Muscle of leg (tissue), 11 donors: Measurements from ENCODE around the gene PRKAA1. TPM values are rescaled to one million over a fixed set of nuclear protein-coding genes. Genes with fewer than 3 reads are reported as not detected.
A peak's percentile ranks its signal among the peaks of the same experiment; 100 is the strongest.

Experiments used
- DNase-seq: peaks from one replicate; pipeline ENCODE4 v3.0.0; 2013
- H3K27ac ChIP-seq: one replicate; pipeline ENCODE4 v1.5.1; 2013; ENCODE audit warnings: mild to moderate bottlenecking, low read length, control low read depth
- H3K27me3 ChIP-seq: one replicate; pipeline ENCODE4 v1.6.1; 2013; ENCODE audit warnings: low read length; ENCODE audit not compliant: control insufficient read depth, insufficient read depth
- H3K36me3 ChIP-seq: one replicate; pipeline ENCODE4 v1.6.1; 2013; ENCODE audit warnings: low read length; ENCODE audit not compliant: control insufficient read depth, insufficient read depth
- H3K4me1 ChIP-seq: one replicate; pipeline ENCODE4 v1.6.1; 2013; ENCODE audit warnings: low read length; ENCODE audit not compliant: control insufficient read depth, insufficient read depth
- H3K4me3 ChIP-seq: one replicate; pipeline ENCODE4 v1.5.1; 2013; ENCODE audit warnings: low read length, control low read depth
- H3K9me3 ChIP-seq: replicated peaks from 2 replicates; pipeline ENCODE4 v1.6.1; 2013; ENCODE audit warnings: low read depth, low read length; ENCODE audit not compliant: control insufficient read depth
- WGBS: methylation state at CpG from one replicate; pipeline ENCODE4 v1.1.5; 2013; ENCODE audit warnings: missing lambda C conversion rate; ENCODE audit not compliant: insufficient coverage; 5-methylcytosine and 5-hydroxymethylcytosine counted together
- polyA plus RNA-seq, 8 donors: library from polyadenylated mRNA; unstranded; fragments of 120-200 nt; gene quantifications; one replicate each; pipeline versions ENCODE4 v1.2.1 to v1.2.3, GENCODE V29; 2013; ENCODE audit warnings: inconsistent platforms in 1 of 8, low replicate concordance in 1 of 8; ENCODE audit not compliant: insufficient read length in 8 of 8, insufficient read depth in 1 of 8
- total RNA-seq: library from RNA; stranded (reverse); fragments of 120-200 nt; gene quantifications from one replicate; pipeline ENCODE4 v1.2.4, GENCODE V29; 2013

Gene PRKAA1
- total and polyA plus RNA-seq, 9 donors: 21.0 to 52.2 (median 29.9) TPM

GRCh38 chr5:40834391-40834848 lies 36.2 kb upstream of the PRKAA1 start:
- Histone ChIP-seq H3K4me3 (peak overlapping the region; percentile 85), H3K27ac (peak overlapping the region; percentile 96), H3K9me3 (no peaks in the 10 kb centered on the region), H3K27me3 (no peaks in the 10 kb centered on the region), H3K4me1 (peaks cover 15% of the 10 kb centered on the region), H3K36me3 (peaks cover 40% of the 10 kb centered on the region)
- peak; percentile 53 for DNase-seq
- WGBS: 1% methylated on average over 20 of the region's 21 CpGs

DNA sequence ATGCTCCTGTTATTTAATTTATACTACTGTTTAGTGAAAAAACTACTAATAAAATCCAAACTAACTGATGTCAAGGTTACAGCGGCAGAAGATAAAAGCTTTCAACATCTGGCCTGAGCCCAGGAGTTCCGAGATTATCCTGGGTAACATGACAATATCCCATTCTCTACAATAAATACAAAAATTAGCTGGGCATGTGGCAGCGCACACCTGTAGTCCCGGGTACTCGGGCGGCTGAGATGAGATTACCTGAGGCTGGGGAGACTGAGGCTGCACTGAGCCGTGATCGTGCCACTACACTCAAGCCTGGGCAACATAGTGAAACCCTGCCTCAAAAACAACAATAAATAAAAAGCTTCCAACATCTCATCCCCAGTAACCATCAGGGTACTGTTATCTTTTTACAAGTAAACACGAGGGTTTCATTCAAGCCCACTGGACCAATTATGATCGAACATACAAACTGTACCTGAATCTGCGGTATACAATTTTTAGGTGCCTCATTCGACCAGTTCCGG lies 35.6 kb upstream of the PRKAA1 start:
- H3K9me3 ChIP-seq: no peaks in the 10 kb centered on the region
- 61% methylated on average over 10 of the region's 13 CpGs for WGBS
- peak overlapping the region; percentile 96 for H3K27ac ChIP-seq
- H3K27me3 ChIP-seq: no peaks in the 10 kb centered on the region
- peak overlapping the region; percentile 85 for H3K4me3 ChIP-seq
- no peak for DNase-seq
- H3K36me3 ChIP-seq: peaks cover 47% of the 10 kb centered on the region
- H3K4me1 ChIP-seq: peaks cover 15% of the 10 kb centered on the region

- 86% methylated on average over 2 of the region's 4 CpGs for WGBS
- Histone ChIP-seq H3K9me3 (no peaks in the 10 kb centered on the region), H3K27me3 (no peaks in the 10 kb centered on the region), H3K36me3 (peaks cover 58% of the 10 kb centered on the region), H3K4me1 (peaks cover 15% of the 10 kb centered on the region), H3K4me3 (no peak overlapping the region), H3K27ac (no peak overlapping the region)
- DNase-seq: no peak
Observed at GRCh38 chr5:40832345-40832744, 34.2 kb upstream of the PRKAA1 start.

- H3K4me1 ChIP-seq: peaks cover 15% of the 10 kb centered on the region
- 73% methylated on average over 3 of the region's 4 CpGs for WGBS
- H3K27ac ChIP-seq: no peak overlapping the region
- no peak overlapping the region for H3K4me3 ChIP-seq
- H3K9me3 ChIP-seq: no peaks in the 10 kb centered on the region
- DNase-seq: no peak
- no peaks in the 10 kb centered on the region for H3K27me3 ChIP-seq
- H3K36me3 ChIP-seq: peaks cover 66% of the 10 kb centered on the region
Observed at GRCh38 chr5:40831346-40832210, 33.4 kb upstream of the PRKAA1 start.

DNA sequence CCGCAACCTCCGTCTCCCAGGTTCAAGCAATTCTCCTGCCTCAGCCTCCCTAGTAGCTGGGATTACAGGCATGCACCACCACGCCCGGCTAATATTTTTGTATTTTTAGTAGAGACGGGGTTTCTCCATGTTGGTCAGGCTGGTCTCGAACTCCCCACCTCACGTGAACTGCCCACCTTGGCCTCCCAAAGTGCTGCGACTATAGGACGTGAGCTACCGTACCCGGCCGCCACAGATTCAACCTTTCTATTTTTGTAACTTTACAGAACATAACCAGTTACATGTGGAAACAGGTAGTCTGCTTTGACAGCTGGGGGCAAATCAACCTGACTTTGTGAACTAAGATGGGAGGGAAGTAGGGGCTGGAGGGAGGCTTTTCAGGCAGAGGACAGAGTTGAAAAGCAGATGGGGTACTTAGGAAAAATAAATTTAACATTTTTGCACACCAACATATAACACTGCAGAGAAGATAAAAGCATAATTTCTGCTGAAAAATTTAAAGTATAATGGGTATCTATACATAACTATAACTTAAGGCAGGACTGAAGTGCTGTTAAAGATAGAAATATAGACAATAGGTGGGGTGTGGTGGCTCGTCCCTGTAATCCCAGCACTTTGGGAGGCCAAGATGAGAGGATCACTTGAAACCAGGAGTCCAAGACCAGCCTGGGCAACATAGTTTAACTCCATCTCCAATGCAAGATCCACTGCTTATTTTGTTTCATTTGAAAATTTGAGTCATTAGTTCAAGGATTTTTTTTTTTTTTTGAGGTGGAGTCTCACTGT lies 31.8 kb upstream of the PRKAA1 start:
- DNase-seq: no peak
- peaks cover 67% of the 10 kb centered on the region for H3K36me3 ChIP-seq
- H3K27ac ChIP-seq: no peak overlapping the region
- H3K27me3 ChIP-seq: no peaks in the 10 kb centered on the region
- peaks cover 10% of the 10 kb centered on the region for H3K4me1 ChIP-seq
- H3K9me3 ChIP-seq: no peaks in the 10 kb centered on the region
- 100% methylated on average over 2 of the region's 13 CpGs for WGBS
- H3K4me3 ChIP-seq: no peak overlapping the region

DNA sequence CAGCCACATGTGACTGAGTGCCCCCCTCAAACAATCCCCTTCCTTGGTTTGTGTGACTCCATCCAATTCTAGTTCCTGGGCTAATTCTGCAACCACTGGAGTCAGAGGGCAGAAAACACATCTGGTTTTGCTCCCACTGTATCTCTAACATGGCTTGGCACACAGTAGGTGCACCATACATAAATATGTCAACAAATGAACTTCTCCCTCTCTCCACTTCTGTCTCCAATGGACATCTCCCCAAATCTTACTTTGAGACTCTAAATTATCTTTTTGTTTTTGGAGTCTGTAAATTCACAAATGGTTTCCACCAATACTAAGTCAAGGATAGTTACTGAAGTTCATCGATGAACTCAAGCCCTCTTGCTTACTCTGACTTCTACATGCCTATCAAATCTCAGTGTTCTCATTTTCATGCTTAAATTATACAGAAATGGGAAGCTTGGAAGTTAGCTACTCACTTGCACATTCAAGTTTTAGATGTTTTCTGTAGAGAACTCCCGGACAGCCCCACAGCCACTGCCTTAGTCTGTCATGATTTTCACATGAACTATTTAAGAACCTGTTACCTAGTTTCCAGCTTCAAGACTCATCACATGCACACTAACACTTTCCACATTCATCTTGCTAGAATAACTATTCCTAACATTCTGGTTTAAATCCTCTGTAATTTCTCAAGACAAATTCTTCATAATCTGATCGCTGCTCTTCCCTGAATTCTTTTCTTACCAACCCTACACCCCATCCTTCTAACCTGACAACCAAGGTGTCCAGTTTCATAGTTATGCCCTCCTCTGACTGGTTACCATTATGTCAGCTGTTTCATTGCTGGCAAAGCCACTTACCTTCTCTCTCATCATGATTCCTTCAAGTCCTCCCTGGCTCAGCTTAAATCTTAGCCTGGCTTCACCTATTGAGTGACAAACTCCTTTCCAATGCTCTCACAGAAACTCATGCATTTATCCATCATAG lies 30.8 kb upstream of the PRKAA1 start:
- no peak overlapping the region for H3K27ac ChIP-seq
- peaks cover 9% of the 10 kb centered on the region for H3K4me1 ChIP-seq
- H3K36me3 ChIP-seq: peaks cover 66% of the 10 kb centered on the region
- no peaks in the 10 kb centered on the region for H3K9me3 ChIP-seq
- H3K4me3 ChIP-seq: no peak overlapping the region
- no peak for DNase-seq
- WGBS: 93% methylated on average over 2 of the region's 3 CpGs
- H3K27me3 ChIP-seq: no peaks in the 10 kb centered on the region

DNA sequence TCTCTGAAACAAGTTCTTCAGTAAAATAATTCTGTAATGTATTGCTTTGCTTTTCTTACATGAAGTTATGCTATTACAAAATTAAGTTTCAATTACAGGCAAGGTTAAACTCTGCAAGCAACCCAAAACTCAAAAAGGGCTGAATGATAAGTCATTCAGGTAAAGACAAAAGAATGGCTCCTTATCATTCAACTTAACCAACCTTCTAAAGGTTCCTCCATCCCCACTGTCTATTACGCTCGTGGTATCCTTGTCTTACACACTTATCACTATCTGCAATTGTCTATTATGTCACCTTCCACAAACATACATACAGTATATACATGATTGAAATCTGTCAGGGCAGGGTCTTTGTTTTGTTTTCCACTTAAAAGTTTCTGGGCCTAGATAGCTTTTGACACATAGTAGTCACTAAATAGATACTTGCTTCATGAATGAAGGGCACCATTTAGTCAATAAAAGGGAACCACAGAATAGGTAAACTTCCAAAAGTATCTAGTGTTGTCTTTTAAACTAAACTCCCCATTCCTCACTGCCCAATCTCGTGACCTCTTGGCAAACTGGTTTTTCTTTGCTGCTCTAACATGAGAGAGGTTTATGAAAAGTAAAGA lies 30.0 kb upstream of the PRKAA1 start:
- no peaks in the 10 kb centered on the region for H3K9me3 ChIP-seq
- H3K4me3 ChIP-seq: no peak overlapping the region
- no peaks in the 10 kb centered on the region for H3K27me3 ChIP-seq
- H3K4me1 ChIP-seq: peaks cover 2% of the 10 kb centered on the region
- H3K27ac ChIP-seq: no peak overlapping the region
- DNase-seq: no peak
- WGBS: no CpG with 5 or more reads among the region's 3 CpGs
- peaks cover 58% of the 10 kb centered on the region for H3K36me3 ChIP-seq

DNA sequence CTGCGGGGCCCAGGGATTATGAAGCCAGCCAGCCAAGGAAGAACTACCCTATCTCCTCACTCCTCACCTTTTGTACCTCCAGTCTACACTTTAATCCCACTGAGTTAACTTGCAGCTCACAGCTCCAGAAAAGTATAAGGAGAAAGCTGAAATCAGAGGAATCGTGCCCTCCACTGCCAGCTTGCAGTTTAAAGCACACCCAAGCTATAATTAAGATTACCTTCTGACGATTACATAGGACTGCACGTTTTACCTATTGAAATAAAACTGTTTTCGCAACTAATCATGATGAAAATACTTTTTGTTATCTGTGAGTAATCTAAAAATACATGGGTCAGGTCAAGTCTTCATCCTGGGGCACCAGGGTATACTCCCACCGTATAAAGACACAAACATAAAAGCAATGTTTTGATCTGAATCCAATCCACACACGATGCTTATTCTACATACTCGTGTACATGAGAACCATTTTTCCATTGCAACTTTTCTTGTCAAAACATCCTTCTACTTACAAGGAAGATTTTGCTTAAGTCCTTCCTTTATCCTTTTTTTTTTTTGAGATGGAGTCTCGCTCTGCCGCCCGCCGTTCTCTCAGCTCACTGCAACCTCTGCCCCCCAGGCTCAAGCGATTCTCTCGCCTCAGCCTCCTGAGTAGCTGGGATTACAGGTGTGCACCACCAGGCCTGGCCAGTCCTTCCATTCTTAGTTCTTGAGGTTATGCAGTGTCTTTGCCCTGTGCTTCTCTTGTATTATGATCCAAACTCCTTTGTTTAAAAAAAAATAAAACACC lies 29.2 kb upstream of the PRKAA1 start:
- WGBS: 68% methylated on average over 3 of the region's 14 CpGs
- H3K36me3 ChIP-seq: peaks cover 56% of the 10 kb centered on the region

More for the DNA sequence above, 29.2 kb upstream of the PRKAA1 start:
- H3K4me1 ChIP-seq: no peaks in the 10 kb centered on the region
- no peak for DNase-seq
- H3K4me3 ChIP-seq: no peak overlapping the region
- H3K9me3 ChIP-seq: no peaks in the 10 kb centered on the region
- H3K27me3 ChIP-seq: no peaks in the 10 kb centered on the region
- no peak overlapping the region for H3K27ac ChIP-seq
